Amniotic epithelial cell (primary cell): ENCODE data around the gene GAPDHS.

Experiments used
- DNase-seq: peaks from one replicate; pipeline ENCODE4 v3.0.0-alpha.2; 2010; ENCODE audit warnings: low read depth

GAPDHS gene

DNA sequence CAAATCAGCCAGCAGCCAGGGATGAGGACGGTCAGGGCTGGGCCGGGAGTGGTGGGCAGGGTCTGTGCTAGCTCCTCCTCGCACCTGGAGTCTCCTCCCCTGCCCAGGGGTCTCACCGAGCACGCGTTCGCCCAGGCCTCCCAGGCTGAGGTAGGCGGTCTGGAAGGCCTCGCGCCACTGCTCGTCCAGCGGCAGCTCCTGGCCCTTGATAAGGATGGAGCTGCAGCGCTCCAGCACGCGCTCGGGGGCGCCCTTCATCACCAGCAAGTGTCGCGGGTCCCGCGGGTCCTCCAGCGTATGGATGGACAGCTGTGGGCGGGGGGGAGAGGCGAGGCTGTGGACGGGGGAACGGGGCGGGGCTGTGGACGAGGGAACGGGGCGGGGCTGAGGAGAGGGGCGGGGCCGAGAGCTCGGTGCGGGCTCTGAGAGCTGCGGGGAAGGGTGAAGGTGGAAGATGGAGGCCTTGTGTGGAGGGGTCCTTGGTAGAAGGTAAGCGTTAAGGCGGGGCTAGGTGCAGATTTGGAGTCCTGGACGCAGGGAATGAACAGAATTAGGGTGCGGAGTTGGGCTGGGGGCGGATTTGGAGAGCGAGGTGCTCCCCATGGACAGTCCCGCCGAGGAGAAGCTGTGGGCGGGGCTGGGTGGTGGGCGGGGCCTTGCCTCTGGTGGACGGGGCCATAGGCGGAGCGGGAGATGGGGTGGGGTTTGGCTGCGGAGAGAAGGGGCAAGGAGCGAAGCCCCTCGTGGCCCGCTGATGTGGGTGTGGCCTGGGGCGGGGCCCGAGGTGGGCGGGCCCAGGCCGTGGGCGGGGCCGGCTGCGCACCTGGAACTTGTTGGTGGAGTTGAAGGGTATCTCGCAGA, 24.5 kb downstream of the GAPDHS start:
- DNase-seq: peak; percentile 52

DNA sequence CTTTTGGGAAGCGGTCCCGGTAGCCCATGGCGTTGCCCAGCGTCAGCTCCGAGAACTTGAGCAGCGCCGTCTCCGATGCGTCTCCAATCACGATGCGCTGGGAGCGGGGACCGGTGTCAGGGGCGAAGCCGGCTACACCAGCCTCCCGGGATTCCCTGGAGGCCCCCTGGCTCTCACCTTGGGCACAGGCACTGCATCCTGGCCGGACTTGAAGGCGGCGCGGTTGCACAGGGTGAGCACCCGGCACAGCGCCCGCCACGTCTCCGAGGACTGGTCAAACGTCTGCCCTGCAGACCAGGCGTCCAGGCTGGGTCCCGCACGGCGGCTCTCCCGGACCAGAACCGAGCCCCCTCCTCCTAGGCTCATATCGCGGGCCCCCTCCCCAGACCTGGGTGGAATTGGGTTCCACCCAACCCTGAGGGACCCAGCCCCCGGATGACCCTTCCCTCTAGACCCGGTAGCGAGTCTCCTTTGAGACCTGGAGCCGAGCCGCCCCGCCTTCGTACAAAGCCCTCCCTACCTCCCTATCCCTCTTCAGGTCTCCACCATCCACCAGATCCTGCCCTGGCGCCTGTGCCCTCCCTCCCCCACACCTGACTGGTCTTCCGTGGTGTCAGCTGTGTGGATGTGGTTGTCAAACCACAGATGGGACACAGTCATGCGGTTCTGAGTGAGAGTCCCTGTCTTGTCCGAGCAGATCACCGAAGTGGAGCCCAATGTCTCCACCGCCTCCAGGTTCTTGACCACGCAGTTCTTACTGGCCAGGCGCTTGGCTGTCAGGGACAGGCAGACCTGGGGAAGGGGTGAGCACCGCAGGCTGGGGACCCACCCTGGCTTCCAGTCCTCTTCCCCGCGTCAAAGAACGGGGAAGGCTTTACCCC, 25.4 kb downstream of the GAPDHS start:
- no peak for DNase-seq

DNA sequence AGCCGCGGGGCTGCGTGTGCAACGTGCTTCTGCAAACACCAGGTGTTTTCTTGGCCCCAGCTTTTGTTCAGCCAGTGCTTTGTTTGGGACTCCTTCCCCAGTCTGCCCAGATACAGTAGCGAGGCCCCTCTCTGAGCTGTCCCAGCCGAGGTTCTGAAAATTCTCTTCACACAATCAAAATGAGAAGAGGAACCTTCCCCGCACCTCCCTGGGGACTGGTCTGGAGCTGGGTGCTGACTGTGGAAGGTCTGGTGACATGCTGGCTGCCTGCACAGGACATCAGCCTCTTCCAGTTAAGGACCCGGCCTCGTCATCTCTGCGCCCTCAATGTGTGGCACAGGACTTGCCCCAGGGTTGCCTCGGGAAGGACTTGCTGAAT, 26.0 kb downstream of the GAPDHS start:
- DNase-seq: no peak

DNA sequence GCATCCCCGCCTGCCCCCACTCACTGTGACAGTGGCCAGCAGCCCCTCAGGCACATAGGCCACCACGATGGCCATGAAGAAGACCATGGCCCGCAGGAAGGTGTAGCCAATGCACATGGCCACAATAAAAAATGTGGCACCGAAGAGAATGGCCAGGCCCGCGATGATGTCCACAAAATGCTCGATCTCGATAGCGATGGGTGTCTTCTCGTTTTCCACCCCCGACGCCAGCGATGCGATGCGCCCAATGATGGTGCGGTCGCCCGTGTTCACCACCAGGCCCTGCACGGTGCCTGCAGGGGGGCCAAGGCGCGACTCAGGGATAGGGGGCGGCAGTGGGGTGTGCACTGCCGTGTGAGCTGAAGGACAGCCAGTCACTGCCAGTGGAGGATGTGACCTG, 26.5 kb downstream of the GAPDHS start:
- DNase-seq: no peak

DNA sequence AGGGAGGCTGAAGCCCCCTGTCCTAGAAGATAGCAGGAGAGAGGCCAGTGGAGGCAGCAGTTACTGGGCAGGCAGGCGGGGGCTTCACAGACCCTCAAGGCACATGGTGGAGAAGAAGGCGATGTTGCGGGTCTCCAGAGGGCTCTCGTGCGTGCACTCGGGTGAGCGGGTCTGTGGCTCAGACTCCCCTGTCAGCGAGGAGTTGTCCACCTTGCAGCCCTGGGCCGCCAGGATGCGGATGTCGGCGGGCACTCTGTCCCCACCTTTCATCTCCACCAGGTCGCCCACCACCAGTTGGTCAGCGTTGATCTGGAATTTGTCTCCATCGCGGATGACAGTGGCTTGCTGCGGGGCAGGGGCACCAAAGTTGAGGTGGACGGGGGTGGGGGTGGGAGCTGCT, 27.0 kb downstream of the GAPDHS start:
- DNase-seq: no peak

DNA sequence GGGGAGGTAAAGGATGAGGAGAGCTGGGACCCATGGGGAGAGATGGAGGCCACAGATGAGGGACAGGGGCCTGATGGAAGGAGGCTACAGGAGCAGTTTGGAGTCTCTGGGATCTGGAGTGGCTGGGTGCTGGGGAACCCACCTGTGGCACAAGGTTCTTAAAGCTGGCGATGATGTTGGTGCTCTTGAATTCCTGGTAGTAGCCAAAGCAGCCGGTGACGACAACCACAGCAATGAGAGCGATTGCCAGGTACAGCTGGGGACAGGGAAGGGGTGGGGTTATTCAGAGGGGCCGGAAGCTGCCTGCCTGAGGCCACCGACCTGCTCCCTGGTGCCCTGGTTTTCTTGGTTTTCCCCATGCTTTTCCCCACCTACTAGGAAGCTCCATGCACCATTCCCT, 27.4 kb downstream of the GAPDHS start:
- DNase-seq: no peak

DNA sequence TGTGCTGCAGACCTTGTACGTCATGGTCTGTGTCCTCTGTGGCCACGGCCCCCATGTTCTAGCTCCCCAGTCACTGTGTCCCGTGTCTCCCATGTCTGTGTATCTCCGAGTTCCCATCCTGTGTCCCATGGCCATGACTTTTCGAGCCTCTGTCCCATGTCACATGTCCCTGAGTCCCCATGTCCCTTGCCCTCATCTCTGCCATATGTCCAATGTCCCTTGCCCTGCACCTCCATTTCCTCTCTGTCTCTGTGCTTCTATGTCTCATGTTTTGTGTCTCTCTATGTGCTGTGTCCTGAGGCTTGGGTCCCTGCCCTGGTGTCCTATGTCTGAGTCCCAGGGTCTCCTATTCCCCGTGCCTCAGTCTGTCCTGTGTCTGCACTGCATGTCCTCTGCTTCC, 28.2 kb downstream of the GAPDHS start:
- no peak for DNase-seq

DNA sequence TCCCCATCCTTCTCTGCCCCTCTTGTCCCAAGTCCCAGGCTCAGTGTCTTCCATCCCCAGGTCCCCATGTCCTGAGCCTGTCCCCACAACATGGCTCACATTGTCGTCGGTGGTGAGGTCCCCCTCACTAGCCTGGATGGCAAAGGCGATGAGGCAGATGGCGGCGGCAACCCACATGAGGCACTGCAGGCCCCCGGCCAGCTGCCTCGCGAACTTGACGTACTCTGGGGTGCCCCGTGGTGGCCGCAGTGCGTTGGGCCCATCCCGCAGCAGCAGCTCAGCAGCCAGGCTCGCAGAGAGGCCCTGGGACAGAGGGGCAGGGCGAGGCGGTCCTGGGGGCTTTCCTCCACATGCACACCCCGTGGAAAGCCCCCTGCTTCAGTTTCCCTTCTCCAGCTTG, 29.1 kb downstream of the GAPDHS start:
- no peak for DNase-seq

DNA sequence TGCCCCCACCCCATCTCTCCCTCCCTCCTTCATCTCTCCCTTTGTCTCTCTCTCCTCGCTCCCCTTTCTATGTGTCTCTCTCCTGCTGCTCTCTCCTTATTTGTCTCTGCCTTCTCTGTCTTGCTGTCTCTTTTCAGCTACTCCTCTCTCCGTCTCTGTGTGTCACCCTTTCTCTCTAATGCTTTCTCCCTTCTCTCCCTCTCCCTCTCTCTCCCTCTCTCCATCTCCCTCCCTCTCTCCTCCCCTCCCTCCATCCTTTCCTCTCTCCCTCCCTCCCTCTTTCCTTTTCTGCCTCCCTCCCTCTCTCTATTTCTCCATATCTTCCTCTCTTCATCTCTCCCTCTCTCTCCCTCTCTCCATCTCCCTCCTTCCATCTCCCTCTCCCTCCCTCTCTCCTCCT, 29.5 kb downstream of the GAPDHS start:
- DNase-seq: no peak

DNA sequence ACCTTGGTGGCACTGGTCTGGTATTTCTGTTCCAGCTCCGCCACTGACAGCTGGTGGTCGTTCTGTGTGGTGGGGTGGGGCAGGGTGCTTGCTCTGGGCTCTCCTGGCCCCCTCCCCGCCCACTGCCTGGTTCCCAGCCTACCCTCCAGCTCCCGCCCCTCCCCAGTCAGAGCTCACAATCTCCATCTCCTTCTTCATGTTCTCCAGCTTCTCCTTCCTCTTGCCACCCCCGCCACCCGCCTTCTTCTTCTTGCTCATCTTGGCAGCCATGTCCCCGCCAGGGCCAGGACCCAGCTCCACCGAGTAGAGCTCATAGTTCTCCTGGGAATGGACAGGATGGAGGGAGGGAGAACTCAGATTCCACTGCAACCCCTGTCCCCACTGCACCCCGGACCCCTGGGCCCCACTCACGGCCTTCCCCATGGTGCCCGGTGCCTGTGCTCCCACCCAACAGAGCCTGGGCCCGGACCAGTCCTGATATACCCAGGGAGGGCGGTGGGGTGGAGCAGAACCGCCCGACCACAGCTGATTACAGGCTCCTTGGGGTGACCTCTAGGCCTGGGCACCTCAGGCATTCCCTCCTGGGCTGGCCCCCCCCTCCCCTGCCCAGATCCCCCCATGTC, 30.1 kb downstream of the GAPDHS start, which contains the start of gene ATP4A:
Gene ATP4A, minus strand, starts transcription at position 452 of the 623 bp plus-strand sequence. Its CDS starts 29 bp downstream, at position 423.
- DNase-seq: no peak

DNA sequence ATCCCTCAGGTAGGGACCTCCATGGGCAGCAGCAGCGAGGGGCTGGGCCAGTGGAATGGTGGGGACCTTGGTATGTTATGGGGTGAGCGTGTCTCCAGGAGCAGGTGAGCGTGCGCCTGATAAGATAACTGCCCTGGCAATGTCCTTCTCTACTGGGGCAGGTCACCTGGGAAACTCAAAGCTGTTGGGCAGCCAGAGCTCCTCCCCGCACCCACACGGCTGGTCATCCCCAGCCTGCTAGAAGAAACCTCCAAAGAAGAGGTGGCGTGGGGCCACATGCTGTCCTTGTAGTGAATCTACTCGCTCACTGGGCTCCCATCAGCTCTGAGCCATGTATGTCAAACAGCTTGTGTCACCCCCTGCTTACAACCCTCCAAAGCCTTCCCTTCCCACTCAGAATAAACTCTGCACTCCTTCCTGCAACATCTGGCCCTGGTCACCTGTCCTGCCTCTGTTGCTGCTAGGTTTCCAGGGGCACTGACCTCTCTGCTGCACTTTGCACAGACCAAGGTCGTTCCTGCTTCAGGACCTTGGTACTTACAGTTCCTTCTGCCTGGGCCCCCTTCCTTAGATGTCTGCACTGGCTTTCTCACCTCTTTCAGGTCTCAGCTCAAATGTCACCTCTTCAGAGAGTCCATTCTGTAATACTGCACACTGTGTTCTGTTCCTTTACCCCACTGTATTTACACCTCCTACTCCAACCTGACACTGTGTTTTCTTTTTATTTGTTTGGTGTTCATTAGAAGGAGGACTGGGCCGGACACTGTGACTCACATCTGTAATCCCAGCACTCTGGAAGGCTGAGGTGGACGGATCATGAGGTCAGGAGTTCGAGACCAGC, 32.0 kb downstream of the GAPDHS start:
- DNase-seq: no peak

DNA sequence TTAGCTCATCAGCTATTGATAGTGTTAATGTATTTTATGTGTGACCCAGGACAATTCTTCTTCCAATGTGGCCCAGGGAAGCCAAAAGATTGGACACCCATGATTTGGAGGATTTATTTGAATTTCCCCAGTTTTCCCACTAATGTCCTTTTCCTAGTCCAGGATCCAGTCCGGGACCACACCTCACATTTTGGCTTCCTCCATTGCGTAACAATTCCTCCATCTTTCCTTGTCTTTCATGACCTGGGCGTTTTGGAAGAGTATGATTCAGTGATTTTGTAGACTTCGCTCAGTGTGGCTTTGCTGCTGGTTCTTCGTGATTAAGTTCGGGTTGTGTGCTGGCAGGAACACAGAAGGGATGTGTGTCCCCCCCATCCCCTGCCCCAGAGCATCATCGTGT, 33.5 kb downstream of the GAPDHS start:
- no peak for DNase-seq

DNA sequence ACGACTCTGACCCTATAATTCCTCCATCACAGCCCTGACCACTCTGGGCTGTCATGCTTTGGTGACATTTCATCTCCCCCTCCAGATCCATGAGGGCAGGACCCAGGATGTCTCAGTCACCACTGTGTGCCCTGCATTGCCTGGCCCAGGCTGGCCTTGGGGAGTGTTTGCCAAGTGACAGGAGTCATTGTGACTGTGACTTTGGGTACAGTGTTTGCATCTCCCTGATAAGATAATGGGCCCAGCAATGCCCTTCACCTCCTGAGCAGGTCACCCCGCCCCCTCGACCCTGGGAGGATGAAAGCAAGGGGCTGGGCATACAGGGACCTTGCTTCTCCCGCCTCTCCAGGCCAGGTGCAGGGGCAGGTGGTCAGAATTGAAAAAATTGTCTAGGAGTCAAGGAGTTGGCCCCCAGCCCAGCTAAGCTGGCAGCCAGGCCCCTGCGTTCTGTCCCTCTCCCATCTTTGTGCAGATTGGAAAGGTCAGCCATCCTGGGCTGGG, 36.1 kb downstream of the GAPDHS start:
- DNase-seq: no peak

DNA sequence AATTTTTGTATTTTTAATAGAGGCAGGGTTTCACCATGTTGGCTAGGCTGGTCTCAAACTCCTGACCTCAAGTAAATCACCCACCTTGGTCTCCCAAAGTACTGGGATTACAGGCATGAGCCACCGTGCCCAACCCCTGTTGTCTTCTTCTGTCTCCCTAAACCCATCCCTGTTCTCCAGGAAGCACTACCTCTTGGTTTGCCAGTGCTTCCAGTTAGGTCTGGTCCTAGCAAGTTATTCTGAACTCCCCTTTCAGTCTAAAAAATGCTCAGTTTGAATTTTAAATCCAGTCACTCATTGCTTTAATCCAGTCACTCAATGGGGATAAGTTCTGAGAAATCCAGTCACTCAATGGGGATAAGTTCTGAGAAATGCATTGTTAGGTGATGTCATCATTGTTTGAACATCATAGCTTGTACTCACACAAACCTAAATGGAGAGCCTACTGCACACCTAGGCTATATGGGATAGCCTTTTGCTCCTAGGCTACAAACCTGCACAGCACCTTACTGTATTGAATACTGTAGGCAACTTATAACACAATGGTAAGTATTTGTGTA, 38.2 kb downstream of the GAPDHS start:
- no peak for DNase-seq

DNA sequence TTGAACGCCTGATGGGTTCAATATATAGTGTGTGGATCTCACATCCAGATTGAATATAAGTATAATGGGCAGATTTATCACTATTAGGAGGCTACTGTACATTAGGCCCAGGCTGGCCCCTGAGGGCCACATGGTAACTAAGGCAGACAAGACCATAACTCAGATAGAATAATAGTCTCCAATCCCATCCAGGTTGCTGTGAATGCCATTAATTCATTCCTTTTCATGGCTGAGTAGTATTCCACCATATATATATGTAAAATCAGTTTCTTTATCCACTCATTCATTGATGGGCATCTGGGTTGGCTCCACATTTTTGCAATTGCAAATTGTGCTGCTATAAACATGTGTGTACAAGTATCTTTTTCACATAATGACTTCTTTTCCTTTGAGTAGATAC, 44.7 kb downstream of the GAPDHS start:
- DNase-seq: no peak

DNA sequence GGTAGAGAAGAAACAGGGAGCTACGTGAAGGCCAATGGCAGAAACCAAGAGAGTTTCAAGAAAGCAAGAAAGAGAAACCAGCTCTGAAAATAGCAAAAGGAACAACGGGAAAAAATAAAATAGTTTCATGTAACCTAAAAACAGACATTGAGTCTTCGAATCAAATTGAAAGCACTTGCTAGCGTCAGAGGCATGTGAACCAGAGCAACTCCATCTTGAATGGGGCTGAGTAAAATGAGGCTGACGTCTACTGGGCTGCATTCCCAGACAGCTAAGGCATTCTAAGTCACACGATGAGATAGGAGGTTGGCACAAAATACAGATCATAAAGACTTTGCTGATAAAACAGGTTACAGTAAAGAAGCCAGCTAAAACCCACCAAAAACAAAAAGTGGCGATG, 45.5 kb downstream of the GAPDHS start:
- no peak for DNase-seq

DNA sequence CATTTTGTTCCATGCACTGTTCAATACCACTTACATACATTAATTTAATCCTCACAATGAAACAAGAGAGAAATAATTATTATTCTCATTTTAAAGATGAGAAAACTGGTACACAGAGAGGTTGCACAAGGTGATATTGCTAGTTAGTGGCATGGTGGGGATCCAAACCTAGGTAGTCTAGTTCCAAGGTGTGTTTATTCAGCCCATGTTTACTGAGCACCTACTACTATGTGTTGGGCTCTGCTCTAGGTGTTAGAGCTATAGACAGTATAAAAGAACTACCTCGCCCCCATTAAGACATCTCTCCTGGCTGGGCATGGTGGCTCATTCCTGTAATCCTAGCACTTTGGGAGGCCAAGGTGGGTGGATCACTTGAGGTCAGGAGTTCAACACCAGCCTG, 49.5 kb downstream of the GAPDHS start:
- no peak for DNase-seq

DNA sequence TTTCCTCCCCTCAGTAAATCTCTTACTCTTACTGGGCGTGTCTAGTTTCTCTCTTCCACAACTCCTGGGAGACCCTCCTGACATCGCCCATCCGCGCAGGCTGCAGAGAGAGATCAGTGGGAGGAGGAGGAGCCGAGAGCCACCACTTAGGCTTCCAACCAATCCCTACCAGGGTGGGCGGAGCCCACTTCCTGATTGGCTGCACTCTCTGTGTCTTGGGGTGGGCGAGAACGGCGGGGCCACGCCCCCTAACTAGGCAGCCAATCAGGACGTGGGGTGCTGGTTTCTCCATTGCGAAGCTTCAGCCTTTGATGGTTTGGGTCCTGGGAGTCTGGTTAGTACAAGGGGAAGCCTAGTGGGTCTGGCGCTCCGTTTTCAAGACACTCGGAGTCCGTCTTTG, 52.6 kb downstream of the GAPDHS start, which contains the start of gene PMIS2:
Gene PMIS2, plus strand, starts transcription at position 326 of the 400 bp plus-strand sequence. CDS start 87 bp downstream, outside the sequence.
- no peak for DNase-seq

DNA sequence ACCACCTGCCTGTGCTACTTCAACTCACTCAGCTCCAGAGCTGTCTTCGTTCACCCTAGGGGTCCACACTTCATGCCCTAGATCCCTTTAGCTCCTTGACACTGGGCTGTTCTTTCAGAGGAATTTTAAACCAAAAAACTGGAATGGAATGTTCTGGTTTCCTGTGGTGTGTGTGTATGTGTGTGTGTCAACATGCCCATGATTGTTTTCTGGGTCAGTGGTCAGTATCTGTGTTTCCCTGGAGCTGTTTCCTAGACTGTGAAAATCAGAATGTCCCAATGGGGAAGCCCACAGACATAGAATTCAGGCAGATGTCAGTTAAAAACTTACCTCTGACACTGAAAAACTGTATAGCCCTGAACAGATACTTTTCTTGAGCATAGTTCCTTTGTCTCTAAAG, 54.1 kb downstream of the GAPDHS start:
- DNase-seq: peak; percentile 50

DNA sequence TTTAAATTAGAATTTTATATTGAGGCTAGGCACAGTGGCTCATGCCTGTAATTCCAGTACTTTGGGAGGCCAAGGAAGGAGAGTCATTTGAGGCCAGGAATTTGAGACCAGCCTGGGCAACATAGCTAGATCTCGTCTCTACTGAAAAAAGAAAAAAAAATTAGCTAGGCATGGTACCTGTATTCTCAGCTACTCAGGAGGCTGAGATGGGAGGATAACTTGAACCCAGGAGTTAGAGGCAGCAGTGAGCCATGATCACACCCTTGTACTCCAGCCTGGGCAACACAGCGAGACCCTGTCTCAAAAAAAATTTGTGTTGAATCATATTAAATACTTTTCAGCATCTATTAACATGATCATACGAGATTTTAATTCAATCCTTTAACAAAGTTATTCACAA, 57.6 kb downstream of the GAPDHS start:
- DNase-seq: no peak

DNA sequence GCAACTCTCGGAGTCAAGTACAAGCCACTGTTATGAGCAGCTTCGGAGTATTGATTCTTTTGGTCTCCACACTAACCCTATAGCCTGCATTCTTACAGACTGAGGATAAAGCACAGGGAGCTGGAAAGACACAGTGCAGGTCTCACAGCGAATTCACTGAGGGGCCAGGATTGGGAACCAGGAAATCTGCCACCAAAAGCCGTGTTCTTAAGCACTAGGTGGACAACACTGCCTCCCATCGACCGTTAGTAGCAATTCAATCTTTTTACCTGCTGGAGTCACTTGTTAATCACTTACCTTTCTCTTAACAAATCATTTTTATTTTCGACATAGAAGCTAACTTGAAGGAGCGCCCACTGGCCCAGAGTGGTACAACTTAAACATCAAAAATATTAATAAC, 59.0 kb downstream of the GAPDHS start:
- peak; percentile 40 for DNase-seq
